ENCODE results near the gene CCDC187. TPM values are rescaled to one million over a fixed set of nuclear protein-coding genes. Genes with fewer than 3 reads are reported as not detected.

Gene CCDC187
- polyA plus RNA-seq, 3 donors, result not detected

- Histone ChIP-seq H3K79me2 (ENCODE audit: insufficient read depth, low read length) (no peaks in the 10 kb centered on the region), H3K4me2 (replicated peaks; ENCODE audit: extremely low read depth, low read length, poor library complexity, severe bottlenecking) (no peak overlapping the region), H3K36me3 (replicated peaks in 1 of 2; ENCODE audit: control insufficient read depth in 1 of 2, insufficient read depth in 2 of 2, low read length in 2 of 2) (no peaks in the 10 kb centered on the region), H3K4me1 (ENCODE audit: control insufficient read depth in 1 of 2, insufficient read depth in 2 of 2, low read length in 2 of 2) (no peaks in the 10 kb centered on the region), H3K27me3 (ENCODE audit: control insufficient read depth in 2 of 2, insufficient read depth in 2 of 2, low read length in 2 of 2) (no peaks in the 10 kb centered on the region), H3K9me3 (replicated peaks in 1 of 2; ENCODE audit: control insufficient read depth in 1 of 2, insufficient read depth in 1 of 2, low read length in 2 of 2) (no peaks in the 10 kb centered on the region), H3K27ac (ENCODE audit: low read depth in 1 of 2, low read length in 2 of 2) (no peak overlapping the region), H2AFZ (ENCODE audit: insufficient read depth, low read depth, low read length, poor library complexity, severe bottlenecking) (no peak overlapping the region), H3K4me3 (replicated peaks in 1 of 3; ENCODE audit: low read depth in 2 of 3, low read length in 3 of 3) (no peak overlapping the region), H4K20me1 (ENCODE audit: insufficient read depth, low read length) (no peaks in the 10 kb centered on the region), H3K9ac (ENCODE audit: insufficient read depth, low read length, poor library complexity, severe bottlenecking) (no peak overlapping the region)
- Mint-ChIP-seq H3K4me3 (no peak overlapping the region), H3K27ac (no peak overlapping the region), H3K27me3 (ENCODE audit: low read depth in 3 of 3) (peaks cover 0 to 5% (median 3%) of the 10 kb centered on the region in 3 donors), H3K4me1 (no peaks in the 10 kb centered on the region), H3K9me3 (peaks cover 0 to 5% (median 0%) of the 10 kb centered on the region in 7 donors), H3K36me3 (no peaks in the 10 kb centered on the region)
- WGBS (ENCODE audit: insufficient coverage), result 85% methylated on average over 12 of the region's 14 CpGs
- DNase-seq, result no peak
- intact Hi-C loops (cut with micrococcal nuclease), result no loop called here
- no peak for TF ChIP-seq CTCF (IDR thresholded peaks at IDR 0.05)
Observed at GRCh38 chr9:136300016-136300545, 3.8 kb downstream of the CCDC187 start.

DNA sequence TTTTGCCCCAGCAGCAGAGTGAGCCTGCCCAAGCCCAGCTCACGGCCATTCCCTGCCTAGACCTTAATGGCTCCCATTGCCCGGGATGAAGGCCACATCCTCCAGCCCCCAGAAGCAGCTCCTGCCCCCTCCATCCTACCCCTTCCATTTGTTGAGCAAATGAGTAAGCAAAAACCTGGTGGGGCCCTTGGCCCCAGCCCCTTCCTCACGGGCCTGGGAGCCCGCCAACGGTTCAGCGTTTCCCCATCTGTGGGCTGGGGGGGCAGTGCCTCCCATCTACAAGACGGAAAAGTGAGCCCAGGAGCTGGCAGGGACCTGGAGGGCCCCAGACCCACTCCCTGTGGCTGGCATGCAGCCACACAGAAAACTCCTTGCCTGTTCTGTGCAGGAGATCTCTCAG lies 4.4 kb downstream of the CCDC187 start:
- WGBS (ENCODE audit: insufficient coverage), result 0% methylated on average over 7 of the region's 7 CpGs
- H3K4me1 ChIP-seq (ENCODE audit: control insufficient read depth in 1 of 2, insufficient read depth in 2 of 2, low read length in 2 of 2), result no peaks in the 10 kb centered on the region
- Mint-ChIP-seq H3K4me3 (no peak overlapping the region), H3K27me3 (ENCODE audit: low read depth in 3 of 3) (peaks cover 0 to 5% (median 3%) of the 10 kb centered on the region in 3 donors), H3K9me3 (peaks cover 0 to 5% (median 0%) of the 10 kb centered on the region in 7 donors), H3K27ac (no peak overlapping the region), H3K4me1 (no peaks in the 10 kb centered on the region), H3K36me3 (no peaks in the 10 kb centered on the region)
- no peaks in the 10 kb centered on the region for H3K27me3 ChIP-seq (ENCODE audit: control insufficient read depth in 2 of 2, insufficient read depth in 2 of 2, low read length in 2 of 2)
- H2AFZ ChIP-seq (ENCODE audit: insufficient read depth, low read depth, low read length, poor library complexity, severe bottlenecking), result no peak overlapping the region
- H3K79me2 ChIP-seq (ENCODE audit: insufficient read depth, low read length), result no peaks in the 10 kb centered on the region
- H4K20me1 ChIP-seq (ENCODE audit: insufficient read depth, low read length), result no peaks in the 10 kb centered on the region
- no peaks in the 10 kb centered on the region for H3K36me3 ChIP-seq (replicated peaks in 1 of 2; ENCODE audit: control insufficient read depth in 1 of 2, insufficient read depth in 2 of 2, low read length in 2 of 2)
- no peak overlapping the region for H3K4me2 ChIP-seq (replicated peaks; ENCODE audit: extremely low read depth, low read length, poor library complexity, severe bottlenecking)
- no peaks in the 10 kb centered on the region for H3K9me3 ChIP-seq (replicated peaks in 1 of 2; ENCODE audit: control insufficient read depth in 1 of 2, insufficient read depth in 1 of 2, low read length in 2 of 2)
- intact Hi-C loops (cut with micrococcal nuclease), result no loop called here
- H3K9ac ChIP-seq (ENCODE audit: insufficient read depth, low read length, poor library complexity, severe bottlenecking), result no peak overlapping the region
- no peak overlapping the region for H3K27ac ChIP-seq (ENCODE audit: low read depth in 1 of 2, low read length in 2 of 2)
- no peak overlapping the region for H3K4me3 ChIP-seq (replicated peaks in 1 of 3; ENCODE audit: low read depth in 2 of 3, low read length in 3 of 3)
- no peak for DNase-seq
- TF ChIP-seq CTCF (IDR thresholded peaks at IDR 0.05), result no peak
